ENCODE measurements around the gene APRT. TPM values are rescaled to one million over a fixed set of nuclear protein-coding genes. Genes with fewer than 3 reads are reported as not detected.
A peak's percentile ranks its signal among the peaks of the same experiment; 100 is the strongest.

The APRT gene
- total and polyA plus RNA-seq, 2 donors, result 28.8 to 167 TPM

DNA sequence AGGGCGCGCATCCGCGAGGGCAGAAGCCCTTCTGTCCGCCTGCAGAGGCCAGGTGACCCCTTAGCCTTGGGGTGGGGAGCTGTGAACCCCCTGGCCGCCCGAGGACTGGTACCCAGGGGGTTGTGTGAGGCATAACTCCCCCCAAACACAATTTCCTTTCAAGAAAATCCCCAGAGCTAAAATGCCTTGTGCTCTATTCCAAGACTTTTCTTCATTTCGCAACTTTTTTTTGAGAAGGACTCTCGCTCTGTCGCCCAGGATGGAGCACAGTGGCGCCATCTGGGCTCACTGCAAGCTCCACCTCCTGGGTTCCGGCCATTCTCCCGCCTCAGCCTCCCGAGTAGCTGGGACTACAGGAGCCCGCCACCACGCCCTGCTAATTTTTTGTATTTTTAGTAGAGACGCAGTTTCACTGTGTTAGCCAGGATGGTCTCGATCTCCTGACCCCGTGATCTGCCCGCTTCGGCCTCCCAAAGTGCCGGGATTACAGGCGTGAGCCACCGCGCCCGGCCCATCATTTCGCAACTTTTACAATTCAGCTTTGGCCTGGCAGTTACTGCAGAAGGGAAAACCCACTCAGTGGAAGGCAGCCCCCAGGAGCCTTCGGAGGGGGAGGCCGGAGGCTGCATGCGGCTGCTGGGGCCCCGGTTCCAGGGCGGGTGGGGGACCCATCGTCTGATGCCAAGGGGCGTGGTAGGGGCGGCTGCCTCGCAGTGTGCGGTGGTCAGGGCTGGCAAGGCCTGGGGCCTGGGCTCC is 963 bp upstream of the APRT start:
- 47% methylated on average over 37 of the region's 37 CpGs for WGBS
- no peaks in the 10 kb centered on the region for H3K4me1 ChIP-seq (ENCODE audit: insufficient read depth)
- peaks cover 2% of the 10 kb centered on the region for H3K36me3 ChIP-seq (ENCODE audit: insufficient read depth)
- peak overlapping the region; percentile 40 for H3K4me3 ChIP-seq (ENCODE audit: low read depth, low read length)
- H3K27ac ChIP-seq (ENCODE audit: low read depth), result peak overlapping the region; percentile 77
- DNase-seq (ENCODE audit: extremely low spot score), result no peak

DNA sequence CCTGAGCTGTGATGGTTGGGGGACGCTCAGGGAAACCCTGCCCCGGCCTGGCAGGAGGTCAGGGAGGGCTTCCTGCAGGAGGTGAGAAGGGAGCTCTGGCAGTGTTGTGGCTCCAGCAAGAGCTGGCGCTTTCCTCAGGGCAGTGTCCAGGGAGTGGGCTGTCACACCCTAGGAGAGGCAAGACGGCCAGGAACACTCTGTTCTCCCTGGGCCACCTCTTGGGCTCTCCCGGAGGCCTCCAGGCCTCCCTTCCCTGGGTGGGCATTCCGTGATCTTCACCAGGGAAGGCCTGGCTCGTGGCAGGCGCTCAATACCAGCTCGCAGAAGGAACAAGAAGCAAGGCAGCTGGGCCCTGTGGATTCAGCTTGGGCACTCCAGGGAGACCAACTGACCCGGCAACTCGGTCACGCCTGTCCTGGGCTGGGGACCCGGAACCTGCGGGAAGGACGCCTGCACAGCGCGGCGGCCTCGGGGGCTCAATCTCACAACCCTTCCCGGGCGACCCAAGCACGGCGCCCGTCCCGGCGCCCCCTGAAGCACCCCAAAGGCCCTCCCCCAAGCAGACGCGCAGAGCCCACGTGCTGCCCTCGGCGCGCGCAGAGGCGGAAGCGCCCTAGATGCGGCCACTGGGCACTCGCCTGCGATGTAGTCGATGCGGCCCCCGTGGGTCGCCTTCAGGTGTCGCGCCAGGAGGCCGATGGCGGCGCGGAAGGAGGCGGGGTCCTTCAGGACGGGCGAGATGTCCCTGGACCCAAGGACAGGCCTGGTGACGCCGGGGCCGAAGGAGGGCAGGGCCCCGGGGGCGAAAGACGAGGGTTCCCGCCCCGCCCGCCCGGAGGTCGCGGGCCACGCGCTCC is 588 bp downstream of the APRT start:
- DNase-seq (ENCODE audit: extremely low spot score), result no peak
- Histone ChIP-seq H3K4me1 (ENCODE audit: insufficient read depth) (no peaks in the 10 kb centered on the region), H3K27ac (ENCODE audit: low read depth) (peak overlapping the region; percentile 73), H3K36me3 (ENCODE audit: insufficient read depth) (peaks cover 2% of the 10 kb centered on the region), H3K4me3 (ENCODE audit: low read depth, low read length) (peak overlapping the region; percentile 76)
- under 1% methylated on average over 65 of the region's 65 CpGs for WGBS

DNA sequence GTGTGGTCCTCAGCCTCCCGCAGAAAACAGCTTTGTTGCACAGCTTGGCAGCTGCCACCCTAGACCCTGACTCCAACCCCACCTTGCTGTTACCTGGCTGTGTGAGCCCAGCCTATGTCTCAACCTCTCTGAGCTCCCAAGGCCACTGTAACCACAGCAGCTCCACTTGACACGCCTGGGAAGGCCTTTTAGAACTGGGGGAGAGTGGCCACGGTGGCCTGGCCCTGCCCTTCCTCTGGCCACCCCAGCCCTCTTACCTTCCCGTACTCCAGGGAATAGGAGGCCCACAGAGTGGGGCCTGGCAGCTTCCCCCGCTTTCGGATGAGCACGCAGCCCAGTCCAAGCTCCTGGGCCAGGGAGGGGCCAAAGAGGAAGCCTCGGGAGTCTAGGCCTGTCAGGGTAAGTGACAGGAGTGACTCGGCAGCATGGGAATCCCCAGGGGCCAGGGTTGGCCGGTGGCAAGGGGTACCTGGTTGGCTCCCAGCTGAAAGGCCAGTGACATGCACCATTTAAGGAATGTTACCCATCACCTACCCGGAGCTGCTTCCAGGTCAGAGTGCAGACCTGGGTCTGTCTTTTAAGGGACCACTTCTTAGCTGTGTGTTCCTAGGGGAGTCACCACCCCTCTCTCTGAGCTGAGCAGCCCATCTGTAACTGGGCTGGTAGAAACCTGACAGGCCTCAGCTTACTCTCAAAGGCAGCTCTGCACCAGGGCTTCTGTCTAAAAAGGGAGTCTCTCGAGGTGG is 1.4 kb downstream of the APRT start:
- 27% methylated on average over 12 of the region's 12 CpGs for WGBS
- no peak for DNase-seq (ENCODE audit: extremely low spot score)
- H3K4me1 ChIP-seq (ENCODE audit: insufficient read depth), result no peaks in the 10 kb centered on the region
- no peak overlapping the region for H3K27ac ChIP-seq (ENCODE audit: low read depth)
- peaks cover 2% of the 10 kb centered on the region for H3K36me3 ChIP-seq (ENCODE audit: insufficient read depth)
- peak overlapping the region; percentile 76 for H3K4me3 ChIP-seq (ENCODE audit: low read depth, low read length)

DNA sequence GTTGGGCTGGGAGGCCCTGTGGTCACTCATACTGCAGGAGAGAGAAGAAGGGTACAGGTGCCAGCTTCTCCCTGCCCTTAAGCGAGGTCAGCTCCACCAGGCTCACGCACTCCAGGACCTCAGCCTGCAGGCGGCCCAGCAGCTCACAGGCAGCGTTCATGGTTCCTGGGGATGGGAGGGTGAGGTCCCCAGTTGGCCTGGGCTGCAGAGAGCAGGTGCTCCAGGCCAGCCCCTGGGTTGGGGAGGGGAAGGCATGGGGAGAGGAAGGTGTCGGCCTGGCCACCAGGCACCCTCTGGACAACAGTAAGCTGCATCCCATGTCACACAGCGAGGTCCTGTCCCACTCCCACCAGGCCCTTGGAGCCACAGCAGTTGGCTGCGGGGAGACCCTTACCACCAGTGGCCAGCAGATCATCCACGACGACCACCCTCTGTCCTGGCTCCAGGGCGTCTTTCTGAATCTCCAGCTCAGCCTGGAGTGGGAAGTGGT is 2.0 kb downstream of the APRT start:
- Histone ChIP-seq H3K36me3 (ENCODE audit: insufficient read depth) (peaks cover 2% of the 10 kb centered on the region), H3K4me3 (ENCODE audit: low read depth, low read length) (no peak overlapping the region), H3K27ac (ENCODE audit: low read depth) (no peak overlapping the region), H3K4me1 (ENCODE audit: insufficient read depth) (no peaks in the 10 kb centered on the region)
- DNase-seq (ENCODE audit: extremely low spot score), result no peak
- WGBS, result 80% methylated on average over 10 of the region's 10 CpGs

DNA sequence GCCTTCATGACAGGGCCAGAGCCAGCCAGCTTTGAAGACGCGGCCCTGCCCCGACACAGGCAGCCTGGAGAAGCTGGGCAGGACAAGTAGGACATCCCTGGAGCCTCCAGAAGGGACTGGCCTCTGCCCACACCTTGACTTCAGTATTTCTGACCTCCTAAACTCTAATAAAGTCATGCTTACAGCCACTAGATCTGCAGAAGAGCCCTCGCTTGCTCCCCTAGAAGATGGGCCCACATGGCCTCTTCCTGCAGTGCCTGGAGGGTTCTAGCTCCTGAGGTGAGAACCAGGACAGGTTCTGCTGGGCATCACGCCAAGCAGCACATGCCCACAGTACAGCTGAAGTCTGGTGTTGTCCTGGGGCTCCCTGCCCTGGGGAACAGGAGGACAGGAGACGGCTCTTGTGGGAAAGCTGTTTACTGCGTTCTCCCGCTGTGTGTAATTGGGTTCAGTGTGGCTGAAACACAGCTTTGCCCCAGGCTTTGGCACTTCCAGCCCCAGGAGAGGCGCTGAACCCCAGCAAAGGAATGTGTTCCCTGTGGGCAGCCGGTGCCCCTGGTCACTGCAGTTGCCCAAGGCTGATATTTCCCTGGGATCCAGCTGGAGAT is 2.6 kb downstream of the APRT start:
- Histone ChIP-seq H3K27ac (ENCODE audit: low read depth) (no peak overlapping the region), H3K36me3 (ENCODE audit: insufficient read depth) (peaks cover 2% of the 10 kb centered on the region), H3K4me3 (ENCODE audit: low read depth, low read length) (no peak overlapping the region), H3K4me1 (ENCODE audit: insufficient read depth) (no peaks in the 10 kb centered on the region)
- DNase-seq (ENCODE audit: extremely low spot score), result no peak
- 89% methylated on average over 10 of the region's 10 CpGs for WGBS

DNA sequence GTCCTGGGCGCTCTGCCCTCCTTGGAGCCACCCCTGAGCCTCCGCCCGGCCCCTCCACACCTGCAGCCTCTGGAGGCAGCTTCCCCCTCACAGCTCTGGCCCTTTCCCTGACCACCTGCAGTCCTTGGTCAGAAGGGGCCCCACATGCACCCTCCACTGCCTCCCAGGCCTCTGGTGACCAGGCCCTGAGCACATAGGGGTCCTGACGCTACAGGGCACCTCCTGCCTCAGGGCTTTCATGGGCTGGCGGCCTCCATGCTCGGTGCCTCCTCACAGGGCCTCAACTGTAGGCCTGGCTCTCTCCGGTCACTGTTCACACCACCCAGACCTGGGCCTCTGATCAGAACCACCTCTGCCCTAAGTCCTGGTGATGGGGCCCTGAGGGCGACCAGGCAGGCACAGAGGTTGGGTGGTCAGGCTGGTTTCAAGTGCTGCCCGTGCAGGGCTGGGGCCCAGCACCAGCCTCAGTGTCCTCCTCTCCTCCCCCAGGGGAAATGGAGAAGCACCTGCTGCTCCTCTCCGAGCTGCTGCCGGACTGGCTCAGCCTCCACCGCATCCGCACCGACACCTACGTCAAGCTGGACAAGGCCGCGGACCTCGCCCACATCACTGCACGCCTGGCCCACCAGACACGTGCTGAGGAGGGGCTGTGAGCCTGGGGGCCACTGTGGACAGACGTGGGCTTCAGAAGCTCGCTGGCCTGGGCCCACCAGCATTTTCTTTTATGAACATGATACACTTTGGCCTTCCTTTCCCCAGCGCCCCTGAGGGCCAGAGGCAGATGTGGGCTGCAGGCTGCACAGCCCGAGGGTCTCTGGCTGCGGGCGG is 3.9 kb downstream of the APRT start:
- Histone ChIP-seq H3K27ac (ENCODE audit: low read depth) (no peak overlapping the region), H3K36me3 (ENCODE audit: insufficient read depth) (peaks cover 2% of the 10 kb centered on the region), H3K4me3 (ENCODE audit: low read depth, low read length) (no peak overlapping the region), H3K4me1 (ENCODE audit: insufficient read depth) (no peaks in the 10 kb centered on the region)
- 88% methylated on average over 26 of the region's 26 CpGs for WGBS
- DNase-seq (ENCODE audit: extremely low spot score), result no peak

DNA sequence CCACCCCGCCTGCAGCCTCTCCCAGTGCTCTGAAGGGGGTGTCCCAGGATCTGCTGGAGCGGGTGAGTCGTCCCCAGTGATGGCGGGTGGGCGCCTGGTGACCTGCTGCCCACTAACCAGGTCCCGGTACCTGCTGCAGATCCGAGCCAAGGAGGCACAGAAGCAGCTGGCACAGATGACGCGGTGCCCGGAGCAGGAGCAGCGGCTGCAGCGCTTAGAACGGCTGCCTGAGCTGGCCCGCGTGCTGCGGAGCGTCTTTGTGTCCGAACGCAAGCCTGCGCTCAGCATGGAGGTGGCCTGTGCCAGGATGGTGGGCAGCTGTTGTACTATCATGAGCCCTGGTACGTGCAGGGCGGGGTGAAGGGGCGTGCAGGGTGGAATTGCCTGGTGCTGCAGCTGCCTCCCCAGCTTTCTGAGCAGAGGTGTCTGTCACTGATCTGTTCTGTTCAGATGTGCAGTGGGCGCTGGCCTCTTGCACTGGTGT is 4.5 kb downstream of the APRT start:
- 88% methylated on average over 24 of the region's 24 CpGs for WGBS
- DNase-seq (ENCODE audit: extremely low spot score), result no peak
- H3K4me1 ChIP-seq (ENCODE audit: insufficient read depth), result no peaks in the 10 kb centered on the region

DNA sequence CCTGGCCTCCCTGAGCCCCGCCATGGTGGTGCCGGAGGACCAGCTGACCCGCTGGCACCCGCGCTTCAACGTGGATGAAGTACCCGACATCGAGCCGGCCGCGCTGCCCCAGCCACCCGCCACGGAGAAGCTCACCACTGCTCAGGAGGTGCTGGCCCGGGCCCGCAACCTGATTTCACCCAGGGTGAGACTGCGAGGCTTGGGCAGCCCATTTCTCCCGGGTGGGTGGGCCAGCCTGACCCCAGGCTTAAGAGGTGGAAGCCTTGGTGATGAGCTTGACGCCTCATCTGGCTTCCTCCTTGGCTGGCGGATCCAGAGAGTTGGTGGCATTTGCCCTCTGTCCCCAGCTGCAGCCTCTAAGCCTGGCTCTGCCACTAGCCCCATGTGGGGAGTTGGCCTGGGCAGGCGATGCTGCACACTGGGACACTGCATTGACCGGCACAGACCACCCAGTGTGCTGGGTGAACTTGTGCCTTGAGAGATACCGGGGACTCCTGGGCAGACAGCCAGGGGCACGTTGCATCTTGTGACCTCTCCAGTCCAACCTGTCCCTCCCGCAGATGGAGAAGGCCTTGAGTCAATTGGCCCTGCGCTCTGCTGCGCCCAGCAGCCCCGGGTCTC is 5.1 kb downstream of the APRT start:
- H3K27ac ChIP-seq (ENCODE audit: low read depth), result no peak overlapping the region
- H3K4me3 ChIP-seq (ENCODE audit: low read depth, low read length), result no peak overlapping the region
- H3K36me3 ChIP-seq (ENCODE audit: insufficient read depth), result peaks cover 2% of the 10 kb centered on the region
- no peak for DNase-seq (ENCODE audit: extremely low spot score)
- 82% methylated on average over 27 of the region's 27 CpGs for WGBS
- H3K4me1 ChIP-seq (ENCODE audit: insufficient read depth), result no peaks in the 10 kb centered on the region

More for the DNA sequence above, 4.5 kb downstream of the APRT start:
- Histone ChIP-seq H3K4me3 (ENCODE audit: low read depth, low read length) (no peak overlapping the region), H3K27ac (ENCODE audit: low read depth) (no peak overlapping the region), H3K36me3 (ENCODE audit: insufficient read depth) (peaks cover 2% of the 10 kb centered on the region)

DNA sequence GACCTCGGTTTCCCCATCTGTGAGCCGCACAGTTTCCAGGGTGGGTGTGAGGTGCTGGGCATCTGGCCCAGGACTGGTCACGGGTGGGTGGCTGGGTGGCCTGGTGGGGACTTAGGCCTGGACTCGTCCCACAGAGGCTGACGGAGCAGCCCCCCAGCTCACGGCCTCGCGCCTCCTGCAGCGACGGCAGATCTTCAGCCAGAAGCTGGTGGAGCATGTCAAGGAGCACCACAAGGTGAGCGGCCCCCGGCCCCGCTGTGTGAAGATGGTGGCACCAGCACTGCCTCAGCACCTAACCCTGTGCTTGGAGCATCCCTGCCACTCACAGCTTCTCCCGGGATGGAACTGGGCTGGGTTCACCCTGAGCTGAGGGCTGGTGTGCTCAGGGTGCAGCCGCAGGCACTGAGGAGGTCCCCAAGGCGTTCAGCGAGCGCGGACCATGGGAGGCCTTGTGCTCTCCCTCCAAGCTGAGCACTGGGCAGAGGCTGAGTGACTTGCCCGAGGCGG is 5.8 kb downstream of the APRT start:
- Histone ChIP-seq H3K27ac (ENCODE audit: low read depth) (no peak overlapping the region), H3K36me3 (ENCODE audit: insufficient read depth) (peaks cover 2% of the 10 kb centered on the region), H3K4me3 (ENCODE audit: low read depth, low read length) (no peak overlapping the region), H3K4me1 (ENCODE audit: insufficient read depth) (no peaks in the 10 kb centered on the region)
- WGBS, result 89% methylated on average over 21 of the region's 21 CpGs
- no peak for DNase-seq (ENCODE audit: extremely low spot score)

DNA sequence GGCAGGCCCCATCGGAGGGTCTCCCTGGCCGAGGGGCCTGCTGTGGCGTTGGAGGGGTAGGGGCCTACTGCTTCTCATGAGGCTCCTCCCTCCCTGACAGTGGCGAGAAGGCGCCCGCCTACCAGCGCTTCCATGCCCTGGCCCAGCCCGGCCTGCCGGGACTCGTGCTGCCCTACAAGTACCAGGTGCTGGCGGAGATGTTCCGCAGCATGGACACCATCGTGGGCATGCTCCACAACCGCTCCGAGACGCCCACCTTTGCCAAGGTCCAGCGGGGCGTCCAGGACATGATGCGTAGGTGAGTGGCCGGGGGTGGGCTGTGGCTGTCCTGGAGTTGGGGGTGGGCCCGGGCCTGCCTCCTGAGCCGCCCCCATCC is 6.4 kb downstream of the APRT start:
- H3K4me3 ChIP-seq (ENCODE audit: low read depth, low read length), result no peak overlapping the region
- 84% methylated on average over 22 of the region's 22 CpGs for WGBS

DNA sequence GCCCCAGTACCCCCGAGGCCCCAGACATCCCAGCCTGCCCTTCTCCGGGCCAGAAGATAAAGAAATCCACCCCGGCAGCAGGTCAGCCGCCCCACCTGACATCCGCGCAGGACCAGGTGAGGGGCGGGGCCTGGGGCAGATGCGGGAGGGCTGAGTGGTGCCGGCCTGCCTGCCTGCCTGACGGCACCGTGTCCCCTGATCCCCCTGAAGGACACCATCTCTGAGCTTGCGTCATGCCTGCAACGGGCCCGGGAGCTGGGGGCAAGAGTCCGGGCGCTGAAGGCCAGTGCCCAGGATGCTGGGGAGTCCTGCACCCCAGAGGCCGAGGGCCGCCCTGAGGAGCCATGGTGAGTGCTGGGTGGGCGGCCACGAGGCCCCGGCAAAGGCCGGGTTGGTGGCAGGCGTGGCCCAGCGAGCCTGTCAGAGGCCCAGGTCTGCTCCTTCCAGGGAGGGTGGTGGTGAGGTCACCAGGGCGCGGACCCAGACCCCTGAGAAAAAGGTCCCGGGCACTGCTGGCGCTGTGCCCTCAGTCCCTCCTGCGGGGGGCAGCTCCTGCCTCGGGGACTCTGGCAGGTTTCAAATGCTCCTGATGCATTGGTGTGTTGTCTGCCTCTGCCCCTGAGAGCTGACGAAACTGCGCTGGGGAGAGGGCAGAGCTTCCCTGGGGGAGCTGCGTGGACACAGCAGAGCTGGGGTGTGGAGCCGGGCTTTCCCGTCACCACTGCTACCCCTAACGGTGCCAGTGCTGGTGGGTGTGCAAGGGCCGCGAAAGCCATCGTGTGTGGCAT is 7.0 kb downstream of the APRT start:
- WGBS, result 27% methylated on average over 39 of the region's 39 CpGs
- DNase-seq (ENCODE audit: extremely low spot score), result no peak
- Histone ChIP-seq H3K36me3 (ENCODE audit: insufficient read depth) (peaks cover 2% of the 10 kb centered on the region), H3K27ac (ENCODE audit: low read depth) (no peak overlapping the region), H3K4me1 (ENCODE audit: insufficient read depth) (no peaks in the 10 kb centered on the region), H3K4me3 (ENCODE audit: low read depth, low read length) (no peak overlapping the region)

More for the DNA sequence above, 6.4 kb downstream of the APRT start:
- Histone ChIP-seq H3K36me3 (ENCODE audit: insufficient read depth) (peaks cover 2% of the 10 kb centered on the region), H3K4me1 (ENCODE audit: insufficient read depth) (no peaks in the 10 kb centered on the region), H3K27ac (ENCODE audit: low read depth) (no peak overlapping the region)
- DNase-seq (ENCODE audit: extremely low spot score), result no peak
